H7 (cell line): ENCODE measurements around the gene UPK3A. TPM values are rescaled to one million over a fixed set of nuclear protein-coding genes. Genes with fewer than 3 reads are reported as not detected.
"Not testable (repeated sequence)": the region's sequence is repeated elsewhere in the genome, so short reads cannot be mapped to it uniquely, and the experiment has no call there.

ENCODE experiments used
- DNase-seq: peaks from one replicate; pipeline ENCODE4 v3.0.0; 2012
- H3K27me3 ChIP-seq: 2 replicates; pipeline ENCODE4 v1.6.0; 2011; ENCODE audit warnings: mild to moderate bottlenecking, low read length; ENCODE audit not compliant: control insufficient read depth, insufficient read depth
- H3K36me3 ChIP-seq: replicated peaks from 2 replicates; pipeline ENCODE4 v1.5.1; 2011; ENCODE audit warnings: low read length; ENCODE audit not compliant: control insufficient read depth, insufficient read depth
- H3K4me3 ChIP-seq: 2 replicates; pipeline ENCODE4 v1.5.1; 2011; ENCODE audit warnings: low read depth, mild to moderate bottlenecking, control low read depth, low read length, moderate library complexity; ENCODE audit not compliant: insufficient read depth
- total RNA-seq: library from RNA; depleted of rRNA; stranded (reverse); fragments of >200 nt; shearing (Covaris generic); gene quantifications from 2 replicates; pipeline ENCODE4 v1.2.3, GENCODE V29; 2014

The UPK3A gene
- total RNA-seq, 1 experiment from 2014 or later, result not detected

- H3K27me3 ChIP-seq, result peaks cover 17% of the 10 kb centered on the region
- no peaks in the 10 kb centered on the region for H3K36me3 ChIP-seq
- peak; percentile 83 for DNase-seq
- peak overlapping the region; percentile 49 for H3K4me3 ChIP-seq
Observed at GRCh38 chr22:45285263-45286058, 712 bp downstream of the UPK3A start.

DNA sequence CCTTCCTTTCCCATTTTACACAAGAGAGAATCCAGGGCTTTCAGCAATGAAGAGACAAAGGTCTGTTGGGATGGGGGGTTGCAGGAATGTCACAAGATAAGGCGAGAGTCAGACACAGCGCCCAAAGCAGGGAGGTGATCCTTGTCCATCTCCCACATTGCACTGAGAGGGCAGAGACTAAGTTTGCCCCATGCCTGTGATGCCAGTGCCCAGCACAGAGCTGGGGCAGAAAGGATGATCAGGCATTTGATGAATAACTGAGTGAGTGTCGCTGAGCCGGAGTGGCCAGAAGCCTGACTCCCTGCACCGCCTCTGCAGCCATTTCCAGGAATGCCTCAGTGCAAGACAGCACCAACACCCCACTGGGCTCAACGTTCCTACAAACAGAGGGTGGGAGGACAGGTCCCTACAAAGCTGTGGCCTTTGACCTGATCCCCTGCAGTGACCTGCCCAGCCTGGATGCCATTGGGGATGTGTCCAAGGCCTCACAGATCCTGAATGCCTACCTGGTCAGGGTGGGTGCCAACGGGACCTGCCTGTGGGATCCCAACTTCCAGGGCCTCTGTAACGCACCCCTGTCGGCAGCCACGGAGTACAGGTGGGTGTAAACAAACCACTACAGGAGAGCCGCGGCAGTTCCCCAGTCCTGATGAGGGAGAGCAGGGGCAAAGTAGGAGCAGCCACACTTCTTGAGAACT lies 2.3 kb downstream of the UPK3A start:
- peaks cover 17% of the 10 kb centered on the region for H3K27me3 ChIP-seq
- no peaks in the 10 kb centered on the region for H3K36me3 ChIP-seq
- DNase-seq, result no peak
- no peak overlapping the region for H3K4me3 ChIP-seq

DNA sequence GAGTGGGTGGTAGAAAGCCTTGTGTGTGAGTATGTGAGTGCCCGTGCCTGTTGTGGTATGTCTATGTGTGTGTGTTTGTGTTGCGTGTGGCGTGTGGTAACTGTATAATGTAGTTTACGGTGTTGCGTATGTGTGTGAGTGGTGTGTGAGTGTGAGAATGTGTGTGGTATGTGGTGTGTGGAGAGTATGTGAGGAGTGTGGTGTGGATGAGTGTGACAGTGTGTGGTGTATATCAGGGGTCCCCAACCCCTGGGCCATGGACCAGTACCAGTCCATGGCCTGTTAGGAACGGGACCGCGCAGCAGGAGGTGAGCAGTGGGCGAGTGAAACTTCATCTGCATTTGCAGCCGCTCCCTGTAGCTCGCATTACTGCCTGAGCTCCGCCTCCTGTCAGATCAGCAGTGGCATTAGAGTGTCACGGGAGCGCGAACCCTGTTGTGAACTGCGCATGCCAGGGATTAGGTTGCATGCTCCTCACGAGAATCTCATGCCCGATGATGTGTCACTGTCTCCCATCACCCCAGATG lies 5.7 kb downstream of the UPK3A start:
- Histone ChIP-seq H3K27me3 (peaks cover 6% of the 10 kb centered on the region; the same call in 1 of the 2 replicates), H3K4me3 (no peak overlapping the region), H3K36me3 (no peaks in the 10 kb centered on the region)
- DNase-seq, result peak; percentile 63

DNA sequence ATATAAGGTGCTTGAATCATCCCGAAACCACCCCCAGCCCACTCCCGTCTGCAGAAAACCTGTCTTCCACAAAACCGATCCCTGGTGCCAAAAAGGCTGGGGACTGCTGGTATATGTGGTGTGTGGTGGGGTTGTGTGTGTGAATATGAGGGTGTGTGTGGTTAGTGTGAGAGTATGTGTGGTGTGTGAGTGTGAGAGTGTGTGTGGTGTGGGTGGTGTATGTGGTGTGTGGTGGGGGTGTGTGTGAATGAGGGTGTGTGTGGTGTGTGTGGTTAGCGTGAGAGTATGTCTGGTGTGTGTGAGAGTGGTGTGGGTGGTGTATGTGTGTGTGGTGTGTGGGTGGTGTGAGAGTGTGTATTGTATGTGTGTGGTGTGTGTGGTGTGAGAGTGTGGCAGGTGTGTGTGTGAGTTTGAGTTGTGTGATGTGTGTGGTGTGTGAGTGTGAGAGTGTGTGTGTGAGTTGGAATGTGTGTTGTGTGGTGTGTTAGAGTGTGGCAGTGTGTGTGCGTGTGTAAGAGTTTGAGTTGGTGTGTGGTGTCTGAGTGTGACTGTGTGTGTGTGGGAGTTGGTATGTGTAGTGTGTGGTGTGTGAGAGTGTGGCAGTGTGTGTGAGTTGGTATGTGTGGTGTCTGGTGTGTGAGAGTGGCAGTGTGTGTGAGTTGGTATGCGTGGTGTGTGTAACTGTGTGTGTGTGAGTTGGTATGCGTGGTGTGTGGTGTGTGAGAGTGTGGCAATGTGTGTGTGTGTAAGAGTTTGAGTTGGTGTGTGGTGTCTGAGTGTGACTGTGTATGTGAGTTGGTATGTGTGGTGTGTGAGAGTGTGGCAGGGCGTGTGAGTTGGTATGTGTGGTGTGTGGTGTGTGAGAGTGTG lies 6.5 kb downstream of the UPK3A start:
- Histone ChIP-seq H3K27me3 (no peaks in the 10 kb centered on the region), H3K4me3 (no peak overlapping the region)

DNA sequence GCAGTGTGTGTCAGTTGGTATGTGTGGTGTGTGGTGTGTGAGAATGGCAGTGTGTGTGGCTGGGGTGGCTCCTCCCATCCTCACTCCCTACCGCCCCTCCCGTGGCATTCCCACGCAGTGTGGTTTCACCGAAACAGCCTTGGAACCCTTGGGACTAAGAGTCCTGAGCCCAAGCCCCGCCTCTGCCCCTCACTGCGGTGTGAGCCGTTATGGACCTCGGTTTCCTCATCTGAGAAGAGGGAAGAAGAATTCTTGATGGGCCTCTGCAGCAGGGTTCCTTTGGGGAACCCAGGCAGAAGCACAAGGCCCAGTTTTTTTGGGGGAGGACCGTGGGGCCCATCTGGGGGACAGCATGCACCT lies 7.2 kb downstream of the UPK3A start:
- no peak overlapping the region for H3K4me3 ChIP-seq
- H3K36me3 ChIP-seq, result no peaks in the 10 kb centered on the region
- no peaks in the 10 kb centered on the region for H3K27me3 ChIP-seq
- no peak for DNase-seq

More for the DNA sequence above, 6.5 kb downstream of the UPK3A start:
- no peak for DNase-seq
- H3K36me3 ChIP-seq, result no peaks in the 10 kb centered on the region

DNA sequence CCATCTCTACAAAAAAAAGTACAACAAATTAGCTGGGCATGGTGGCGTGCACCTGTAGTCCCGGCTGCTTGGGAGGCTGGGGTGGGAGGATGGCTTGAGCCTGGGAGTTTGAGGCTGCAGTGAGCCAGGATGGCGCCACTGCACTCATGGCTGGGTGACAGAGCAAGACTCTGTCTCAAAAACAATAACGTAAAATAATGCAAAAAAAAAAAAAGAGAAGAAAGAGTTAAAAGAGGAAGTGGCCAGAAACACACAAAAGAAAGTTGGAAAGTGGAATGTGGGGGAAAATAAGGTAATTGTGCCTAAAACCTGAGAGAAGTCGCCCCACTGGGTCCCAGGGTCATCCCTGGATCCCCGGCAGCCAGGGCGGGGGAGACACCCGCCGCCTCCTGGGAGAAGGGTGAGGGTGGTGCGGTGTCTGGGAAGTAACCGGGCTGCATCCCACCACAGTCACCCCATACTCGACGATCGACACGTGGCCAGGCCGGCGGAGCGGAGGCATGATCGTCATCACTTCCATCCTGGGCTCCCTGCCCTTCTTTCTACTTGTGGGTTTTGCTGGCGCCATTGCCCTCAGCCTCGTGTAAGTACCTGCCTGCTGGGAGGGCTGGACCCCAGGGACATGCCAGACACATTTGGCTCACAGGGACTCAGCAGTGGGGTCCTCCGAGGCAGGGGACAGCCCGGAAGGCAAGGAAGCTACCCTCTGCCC lies 8.1 kb downstream of the UPK3A start:
- H3K27me3 ChIP-seq, result no peaks in the 10 kb centered on the region
- DNase-seq, result no peak
- no peaks in the 10 kb centered on the region for H3K36me3 ChIP-seq
- H3K4me3 ChIP-seq, result no peak overlapping the region

GRCh38 chr22:45294030-45294429 lies 9.3 kb downstream of the UPK3A start:
- H3K4me3 ChIP-seq, result no peak overlapping the region
- no peaks in the 10 kb centered on the region for H3K36me3 ChIP-seq
- no peaks in the 10 kb centered on the region for H3K27me3 ChIP-seq
- DNase-seq, result no peak

DNA sequence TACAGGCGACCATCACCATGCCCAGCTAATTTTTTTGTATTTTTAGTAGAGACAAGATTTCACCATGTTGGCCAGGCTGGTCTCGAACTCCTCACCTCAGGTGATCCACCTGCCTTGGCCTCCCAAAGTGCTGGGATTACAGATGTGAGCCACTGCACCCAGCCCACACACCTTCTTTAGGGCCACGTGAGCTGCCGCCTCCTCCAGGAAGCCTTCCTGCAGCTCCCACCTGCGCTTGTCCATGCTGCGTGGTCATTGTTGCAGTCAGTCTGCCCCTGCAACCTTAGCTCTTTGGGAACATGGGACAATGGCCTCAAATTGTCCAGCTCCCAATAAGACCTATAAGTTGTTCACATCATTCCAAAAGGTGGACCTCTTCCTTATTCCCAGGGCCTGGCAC lies 10.3 kb downstream of the UPK3A start:
- H3K27me3 ChIP-seq, H3K4me3 ChIP-seq, DNase-seq, H3K36me3 ChIP-seq: not testable (repeated sequence)

GRCh38 chr22:45295492-45295891 lies 10.7 kb downstream of the UPK3A start:
- H3K36me3 ChIP-seq, result no peaks in the 10 kb centered on the region
- no peaks in the 10 kb centered on the region for H3K27me3 ChIP-seq
- no peak overlapping the region for H3K4me3 ChIP-seq
- DNase-seq, result no peak

GRCh38 chr22:45296628-45297297 lies 12.0 kb downstream of the UPK3A start:
- DNase-seq, result no peak
- Histone ChIP-seq H3K27me3 (no peaks in the 10 kb centered on the region), H3K36me3 (no peaks in the 10 kb centered on the region), H3K4me3 (no peak overlapping the region)

- no peak overlapping the region for H3K4me3 ChIP-seq
- peak; percentile 57 for DNase-seq
- no peaks in the 10 kb centered on the region for H3K36me3 ChIP-seq
- H3K27me3 ChIP-seq, result no peaks in the 10 kb centered on the region
Observed at GRCh38 chr22:45298934-45299505, 14.3 kb downstream of the UPK3A start.

GRCh38 chr22:45302751-45303150 lies 18.0 kb downstream of the UPK3A start:
- Histone ChIP-seq H3K36me3 (no peaks in the 10 kb centered on the region), H3K4me3 (no peak overlapping the region), H3K27me3 (no peaks in the 10 kb centered on the region; the same call in 1 of the 2 replicates)
- no peak for DNase-seq

DNA sequence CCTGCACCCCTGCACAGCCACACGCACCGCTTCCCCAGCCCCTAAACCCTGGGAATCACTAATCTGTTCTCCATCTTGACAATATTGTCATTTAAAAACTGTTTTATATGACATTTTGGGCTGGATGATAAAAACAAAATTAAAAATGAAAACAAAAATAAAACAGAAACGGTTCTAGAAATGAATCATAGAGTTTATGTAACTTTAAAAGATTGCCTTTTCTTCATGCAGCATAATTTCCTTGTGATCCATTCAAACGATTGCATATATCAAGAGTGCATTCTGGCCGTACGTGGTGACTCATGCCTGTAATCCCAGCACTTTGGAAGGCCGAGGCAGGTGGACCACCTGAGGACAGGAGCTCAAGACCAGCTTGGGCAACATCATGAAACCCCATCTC lies 18.4 kb downstream of the UPK3A start:
- no peak overlapping the region for H3K4me3 ChIP-seq
- no peak for DNase-seq
- no peaks in the 10 kb centered on the region for H3K36me3 ChIP-seq
- no peaks in the 10 kb centered on the region; the same call in 1 of the 2 replicates for H3K27me3 ChIP-seq
